ENCODE results near the gene LHX6. TPM values are rescaled to one million over a fixed set of nuclear protein-coding genes. Genes with fewer than 3 reads are reported as not detected.

Gene LHX6
- total and polyA plus RNA-seq, 2 of the 13 experiments (the other 11 are each of a cell fraction or from before 2014, with no cell fraction given) = 1.1 to 1.3 TPM

DNA sequence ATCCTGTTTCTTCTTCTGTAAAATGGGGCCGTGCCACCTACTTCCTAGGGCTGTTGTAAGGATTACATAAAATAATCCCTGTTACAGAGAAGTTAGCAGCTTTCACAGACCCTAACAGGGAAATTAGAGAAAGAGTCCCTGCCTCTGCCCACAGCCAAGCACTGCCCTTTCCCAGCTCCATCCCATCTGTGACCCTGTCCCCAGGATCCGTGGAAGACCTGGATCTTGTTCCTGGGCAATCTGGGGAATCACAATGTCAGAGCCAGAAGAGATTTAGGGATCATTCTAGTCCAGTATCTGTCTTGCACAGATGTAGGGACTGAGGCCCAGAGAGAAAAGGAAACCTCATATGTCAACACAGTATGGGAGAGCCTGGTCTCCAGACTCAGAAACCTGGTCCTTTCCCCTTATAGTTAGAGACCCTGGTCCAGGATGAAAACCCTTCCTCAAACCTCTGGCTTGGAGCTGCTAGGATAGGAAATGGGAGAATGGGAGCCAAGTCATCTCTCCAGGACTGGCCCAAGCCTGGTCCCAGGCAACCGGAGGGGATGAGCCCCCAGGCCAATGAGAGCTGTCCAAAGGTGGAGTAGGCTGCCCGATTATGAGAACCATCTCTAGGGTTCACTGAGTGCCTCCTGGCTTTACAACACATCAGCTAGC lies 12.5 kb downstream of the LHX6 start:
- TF ChIP-seq TSC22D2 (CRISPR knock-in tag; IDR thresholded peaks at IDR 0.05; ENCODE audit: borderline replicate concordance) = no peak
- TF ChIP-seq, protein P1, sequence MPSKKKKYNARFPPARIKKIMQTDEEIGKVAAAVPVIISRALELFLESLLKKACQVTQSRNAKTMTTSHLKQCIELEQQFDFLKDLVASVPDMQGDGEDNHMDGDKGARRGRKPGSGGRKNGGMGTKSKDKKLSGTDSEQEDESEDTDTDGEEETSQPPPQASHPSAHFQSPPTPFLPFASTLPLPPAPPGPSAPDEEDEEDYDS (CRISPR knock-in tag; IDR thresholded peaks at IDR 0.05) = no peak
- no peak for TF ChIP-seq SATB2 (CRISPR knock-in tag; IDR thresholded peaks at IDR 0.05)
- TF ChIP-seq ZNF3 (CRISPR knock-in tag; IDR thresholded peaks at IDR 0.05) = no peak
- TF ChIP-seq ZNF709 (CRISPR knock-in tag; IDR thresholded peaks at IDR 0.05) = no peak
- no peak for TF ChIP-seq KDM3A (CRISPR knock-in tag; IDR thresholded peaks at IDR 0.05; ENCODE audit: low read depth)
- TF ChIP-seq TBP (CRISPR knock-in tag; IDR thresholded peaks at IDR 0.05) = no peak
- TF ChIP-seq, protein P2, sequence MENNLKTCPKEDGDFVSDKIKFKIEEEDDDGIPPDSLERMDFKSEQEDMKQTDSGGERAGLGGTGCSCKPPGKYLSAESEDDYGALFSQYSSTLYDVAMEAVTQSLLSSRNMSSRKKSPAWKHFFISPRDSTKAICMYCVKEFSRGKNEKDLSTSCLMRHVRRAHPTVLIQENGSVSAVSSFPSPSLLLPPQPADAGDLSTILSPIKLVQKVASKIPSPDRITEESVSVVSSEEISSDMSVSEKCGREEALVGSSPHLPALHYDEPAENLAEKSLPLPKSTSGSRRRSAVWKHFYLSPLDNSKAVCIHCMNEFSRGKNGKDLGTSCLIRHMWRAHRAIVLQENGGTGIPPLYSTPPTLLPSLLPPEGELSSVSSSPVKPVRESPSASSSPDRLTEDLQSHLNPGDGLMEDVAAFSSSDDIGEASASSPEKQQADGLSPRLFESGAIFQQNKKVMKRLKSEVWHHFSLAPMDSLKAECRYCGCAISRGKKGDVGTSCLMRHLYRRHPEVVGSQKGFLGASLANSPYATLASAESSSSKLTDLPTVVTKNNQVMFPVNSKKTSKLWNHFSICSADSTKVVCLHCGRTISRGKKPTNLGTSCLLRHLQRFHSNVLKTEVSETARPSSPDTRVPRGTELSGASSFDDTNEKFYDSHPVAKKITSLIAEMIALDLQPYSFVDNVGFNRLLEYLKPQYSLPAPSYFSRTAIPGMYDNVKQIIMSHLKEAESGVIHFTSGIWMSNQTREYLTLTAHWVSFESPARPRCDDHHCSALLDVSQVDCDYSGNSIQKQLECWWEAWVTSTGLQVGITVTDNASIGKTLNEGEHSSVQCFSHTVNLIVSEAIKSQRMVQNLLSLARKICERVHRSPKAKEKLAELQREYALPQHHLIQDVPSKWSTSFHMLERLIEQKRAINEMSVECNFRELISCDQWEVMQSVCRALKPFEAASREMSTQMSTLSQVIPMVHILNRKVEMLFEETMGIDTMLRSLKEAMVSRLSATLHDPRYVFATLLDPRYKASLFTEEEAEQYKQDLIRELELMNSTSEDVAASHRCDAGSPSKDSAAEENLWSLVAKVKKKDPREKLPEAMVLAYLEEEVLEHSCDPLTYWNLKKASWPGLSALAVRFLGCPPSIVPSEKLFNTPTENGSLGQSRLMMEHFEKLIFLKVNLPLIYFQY (CRISPR knock-in tag; IDR thresholded peaks at IDR 0.05; ENCODE audit: borderline replicate concordance) = no peak
- peaks cover 69% of the 10 kb centered on the region for H3K4me1 ChIP-seq (ENCODE audit: insufficient read depth, low read length)
- 25% methylated on average over 4 of the region's 4 CpGs for WGBS (ENCODE audit: low lambda C conversion rate)
- no peaks in the 10 kb centered on the region for H3K79me2 ChIP-seq (ENCODE audit: insufficient read depth, low read length)
- BruUV-seq (replicated peaks) = no TSS peak
- POLR2A ChIA-PET = no interaction called here
- no peak overlapping the region for H3K27ac ChIP-seq (ENCODE audit: extremely low read length, insufficient read depth, low read length)
- intact Hi-C loops (cut with micrococcal nuclease; ENCODE audit: unreplicated experiment) = no loop called here
- no peak overlapping the region for H2AFZ ChIP-seq (ENCODE audit: low read length)
- no peaks in the 10 kb centered on the region for H3K9me3 ChIP-seq (ENCODE audit: low read length)
- in situ Hi-C loops (cut with HindIII; ENCODE audit: extremely low pct_ligation_motif_present, low pct_unique_long_range_greater_than_20kb) = no loop called here
- FAIRE-seq (no peak), ATAC-seq (no peak), DNase-seq (ENCODE audit: low spot score) (no peak)
- no peaks in the 10 kb centered on the region for H4K20me1 ChIP-seq (ENCODE audit: insufficient read depth, low read length)
- H3K36me3 ChIP-seq (replicated peaks in 1 of 2; ENCODE audit: control insufficient read depth in 1 of 2, insufficient read depth in 2 of 2, low read length in 2 of 2) = no peaks in the 10 kb centered on the region
- no peak overlapping the region for H3K4me3 ChIP-seq (replicated peaks in 1 of 3; ENCODE audit: insufficient read depth in 1 of 3, low read depth in 2 of 3, low read length in 3 of 3)
- peaks cover 5 to 58% of the 10 kb centered on the region in 2 experiments; a peak in 4 of 5 replicates for H3K27me3 ChIP-seq (ENCODE audit: control insufficient read depth in 1 of 2, insufficient read depth in 2 of 2, low read length in 2 of 2)
- CTCF ChIA-PET (ENCODE audit: low intra/inter-chr PET ratio, low total read pairs) = no interaction called here
- H3K4me2 ChIP-seq (ENCODE audit: low read depth, low read length) = no peak overlapping the region
- H3K9ac ChIP-seq (ENCODE audit: insufficient read depth, low read depth, low read length) = no peak overlapping the region

Measured in HepG2 (cell line).